GM23338 (cell line): Measurements from ENCODE around the gene SERPINE2. TPM values are rescaled to one million over a fixed set of nuclear protein-coding genes. Genes with fewer than 3 reads are reported as not detected.

ENCODE experiments used
- ATAC-seq: fragments of 200-7000 bp; cut with Tn5 transposase; 3 replicates; pipeline ENCODE4 v1.9.1; 2020
- DNase-seq: peaks from one replicate; pipeline ENCODE4 v3.0.0-alpha.2; 2015; ENCODE audit warnings: low spot score
- H2AFZ ChIP-seq: fragments of 200-600 bp; sonication (generic); 2 replicates; pipeline ENCODE4 v1.8.0; 2016; ENCODE audit warnings: antibody characterized with exemption, mild to moderate bottlenecking, moderate library complexity
- H3F3A ChIP-seq: fragments of 200-600 bp; sonication (generic); replicated peaks from 2 replicates; pipeline ENCODE4 v1.8.0; 2017; ENCODE audit warnings: antibody characterized with exemption, mixed run types, low read depth
- H3K27ac ChIP-seq: fragments of 200-600 bp; sonication (generic); 2 replicates; pipeline ENCODE4 v1.6.1; 2016; ENCODE audit warnings: low read depth
- H3K27me3 ChIP-seq: fragments of 200-600 bp; sonication (generic); 2 replicates; pipeline ENCODE4 v1.8.0; 2016; ENCODE audit warnings: mild to moderate bottlenecking, mixed run types, moderate library complexity; ENCODE audit not compliant: insufficient read depth
- H3K36me3 ChIP-seq: fragments of 200-600 bp; sonication (generic); 2 replicates; pipeline ENCODE4 v1.8.0; 2016; ENCODE audit warnings: mild to moderate bottlenecking; ENCODE audit not compliant: insufficient read depth
- H3K4me1 ChIP-seq: fragments of 200-600 bp; sonication (generic); 2 replicates; pipeline ENCODE4 v1.8.0; 2016; ENCODE audit warnings: mild to moderate bottlenecking, moderate library complexity; ENCODE audit not compliant: insufficient read depth
- H3K4me2 ChIP-seq: fragments of 200-600 bp; sonication (generic); 2 replicates; pipeline ENCODE4 v1.7.1; 2017; ENCODE audit warnings: mixed run types
- H3K4me3 ChIP-seq: fragments of 200-600 bp; sonication (generic); 2 replicates; pipeline ENCODE4 v1.6.1; 2016; ENCODE audit warnings: mixed run types
- H3K79me2 ChIP-seq: fragments of 200-600 bp; sonication (generic); replicated peaks from 2 replicates; pipeline ENCODE4 v1.8.0; 2017; ENCODE audit warnings: mild to moderate bottlenecking; ENCODE audit not compliant: insufficient read depth
- H3K9me2 ChIP-seq: fragments of 200-600 bp; sonication (generic); 2 replicates; pipeline ENCODE4 v1.8.0; 2017; ENCODE audit not compliant: insufficient read depth
- H4K20me1 ChIP-seq: fragments of 200-600 bp; sonication (generic); replicated peaks from 2 replicates; pipeline ENCODE4 v1.8.0; 2017; ENCODE audit warnings: mild to moderate bottlenecking; ENCODE audit not compliant: insufficient read depth
- H3K27ac Mint-ChIP-seq: 2 replicates; pipeline ENCODE4 v1.8.0; 2020; ENCODE audit warnings: inconsistent platforms, mild to moderate bottlenecking, moderate library complexity, mixed read lengths
- H3K27me3 Mint-ChIP-seq: 3 replicates; pipeline ENCODE4 v1.8.0; 2022; ENCODE audit warnings: low read depth, mild to moderate bottlenecking, moderate library complexity, mixed read lengths, inconsistent platforms; ENCODE audit not compliant: insufficient read depth, poor library complexity
- H3K36me3 Mint-ChIP-seq: 3 replicates; pipeline ENCODE4 v1.8.0; 2021; ENCODE audit warnings: low read depth, mild to moderate bottlenecking, inconsistent platforms, moderate library complexity, mixed read lengths
- H3K4me1 Mint-ChIP-seq: 3 replicates; pipeline ENCODE4 v1.8.0; 2020; ENCODE audit warnings: mild to moderate bottlenecking, inconsistent platforms, mixed read lengths
- H3K4me3 Mint-ChIP-seq: 3 replicates; pipeline ENCODE4 v1.8.0; 2021; ENCODE audit warnings: moderate library complexity, mild to moderate bottlenecking, inconsistent platforms, mixed read lengths
- H3K9me3 Mint-ChIP-seq: 3 replicates; pipeline ENCODE4 v1.8.0; 2020; ENCODE audit warnings: moderate library complexity, mild to moderate bottlenecking, inconsistent platforms, mixed read lengths
- CREB1 ChIP-seq: fragments of 250-450 bp; sonication (Bioruptor Pico); IDR thresholded peaks from 2 replicates; pipeline ENCODE4 v1.5.0; 2020; ENCODE audit warnings: low read depth, mild to moderate bottlenecking, moderate library complexity
- ETS1 ChIP-seq: IDR thresholded peaks from 2 replicates; pipeline ENCODE4 v1.6.1; 2016; ENCODE audit warnings: antibody characterized with exemption
- EZH2 ChIP-seq: fragments of 200-600 bp; sonication (generic); IDR thresholded peaks from one replicate; pipeline ENCODE4 v1.8.0; 2017; ENCODE audit warnings: antibody characterized with exemption, mild to moderate bottlenecking, low read depth; ENCODE audit not compliant: unreplicated experiment
- JUNB ChIP-seq: IDR thresholded peaks from one replicate; pipeline ENCODE4 v1.6.1; 2016; ENCODE audit warnings: antibody characterized with exemption; ENCODE audit not compliant: unreplicated experiment
- NANOG ChIP-seq: IDR thresholded peaks from 2 replicates; pipeline ENCODE4 v1.6.1; 2016; ENCODE audit warnings: antibody characterized with exemption, borderline replicate concordance
- POLR2AphosphoS5 ChIP-seq: IDR thresholded peaks from 2 replicates; pipeline ENCODE4 v1.6.1; 2016; ENCODE audit warnings: antibody characterized with exemption, low read depth
- ZNF114 ChIP-seq: fragments of 250-450 bp; sonication (Bioruptor Pico); IDR thresholded peaks from 2 replicates; pipeline ENCODE4 v1.5.0; 2020; ENCODE audit warnings: mild to moderate bottlenecking, moderate library complexity
- ZNF331 ChIP-seq: fragments of 250-450 bp; sonication (Bioruptor Pico); IDR thresholded peaks from 2 replicates; pipeline ENCODE4 v1.5.0; 2020; ENCODE audit warnings: low read depth, mild to moderate bottlenecking, moderate library complexity
- polyA plus RNA-seq: library from polyadenylated mRNA; unstranded; fragments of >200 nt; fragmentation: Nextera tagmentation; extraction: Ambion mirVana; gene quantifications from 2 replicates; pipeline ENCODE4 v1.2.1, GENCODE V29; 2016
- total RNA-seq: library from RNA; depleted of rRNA; stranded (reverse); fragments of >200 nt; shearing (Covaris generic); gene quantifications from 2 replicates; pipeline ENCODE4 v1.2.3, GENCODE V29; 2014
- TF ChIP-seq, protein P1 (sequence below), 2 experiments: fragments of 200-600 bp in 1 of 2; sonication (generic) in 1 of 2; conservative IDR thresholded peaks; 2 replicates each; pipeline versions ENCODE4 v1.5.1 to v1.6.1; 2016 to 2017; ENCODE audit warnings: antibody characterized with exemption in 2 of 2, low read depth in 2 of 2, mild to moderate bottlenecking in 2 of 2, moderate library complexity in 1 of 2
- TF ChIP-seq, protein P2 (sequence below): IDR thresholded peaks from one replicate; pipeline ENCODE4 v1.6.1; 2018; ENCODE audit warnings: antibody characterized with exemption; ENCODE audit not compliant: unreplicated experiment

Gene SERPINE2
- total and polyA plus RNA-seq, 2 experiments from 2014 or later = 38.6 to 44.2 TPM

DNA sequence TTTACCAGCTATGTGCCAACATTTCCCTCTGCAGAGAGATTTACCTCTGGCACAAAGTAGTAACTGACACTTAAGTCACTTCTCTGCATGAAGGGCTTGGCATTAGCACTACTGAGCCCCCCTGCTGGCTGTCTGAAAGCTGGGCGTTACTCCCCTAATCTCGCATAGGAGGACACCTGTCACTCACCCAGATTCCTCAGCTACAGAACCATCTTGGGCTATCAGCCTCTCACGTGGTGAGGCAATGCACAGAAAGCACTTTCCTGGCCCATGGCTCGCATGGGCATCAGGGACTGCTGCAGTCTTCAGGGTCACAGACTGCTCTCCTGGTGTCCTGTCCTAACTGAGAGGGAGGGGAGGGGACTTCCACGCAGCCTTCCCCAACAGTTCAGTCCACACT is 12.0 kb downstream of the SERPINE2 start:
- peaks cover 54% of the 10 kb centered on the region for H3K79me2 ChIP-seq
- H3K27me3 Mint-ChIP-seq = peaks cover 5% of the 10 kb centered on the region
- peaks cover 58% of the 10 kb centered on the region for H3K4me1 ChIP-seq
- peaks cover 6% of the 10 kb centered on the region for H3K36me3 Mint-ChIP-seq
- H3K4me1 Mint-ChIP-seq = peaks cover 57% of the 10 kb centered on the region
- H2AFZ ChIP-seq = no peak overlapping the region
- ATAC-seq (peak; percentile 92), DNase-seq (peak; percentile 94)
- no peaks in the 10 kb centered on the region; the same call in 2 of the 3 replicates for H3K9me3 Mint-ChIP-seq
- H3K9me2 ChIP-seq = no peaks in the 10 kb centered on the region
- no peaks in the 10 kb centered on the region for H3F3A ChIP-seq
- no peak overlapping the region for H3K27ac Mint-ChIP-seq
- peak overlapping the region; percentile 55 for H3K4me2 ChIP-seq
- H3K4me3 ChIP-seq = no peak overlapping the region
- TF ChIP-seq ZNF114 (no peak), NANOG (peak; percentile 95), JUNB (no peak)
- peaks cover 9% of the 10 kb centered on the region for H4K20me1 ChIP-seq
- no peaks in the 10 kb centered on the region for H3K36me3 ChIP-seq
- H3K27me3 ChIP-seq = peaks cover 7% of the 10 kb centered on the region; the same call in 1 of the 2 replicates
- no peak overlapping the region for H3K4me3 Mint-ChIP-seq
- H3K27ac ChIP-seq = no peak overlapping the region

DNA sequence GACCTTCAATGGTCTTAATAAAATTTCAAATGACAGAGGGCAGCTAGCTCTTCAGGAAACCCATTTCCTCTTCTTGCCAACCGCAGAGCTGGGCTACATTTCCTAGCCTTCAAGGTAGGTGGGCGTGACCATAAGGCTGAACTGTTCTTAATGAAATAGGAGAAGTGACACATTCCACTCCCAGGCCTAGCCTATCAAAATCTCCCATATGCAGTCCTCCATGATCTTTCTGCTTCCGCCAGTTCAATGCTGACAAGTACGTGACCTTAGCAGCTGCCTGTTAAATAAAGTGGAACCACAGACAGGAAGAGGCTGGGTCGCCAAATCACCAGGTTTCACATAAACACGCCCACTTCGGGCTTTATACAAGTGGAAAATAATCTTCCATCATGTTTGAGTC is 13.2 kb downstream of the SERPINE2 start:
- DNase-seq (peak; percentile 64), ATAC-seq (peak; percentile 41)
- no peak overlapping the region for H2AFZ ChIP-seq
- H3K9me3 Mint-ChIP-seq = no peaks in the 10 kb centered on the region
- peaks cover 5% of the 10 kb centered on the region for H3K27me3 Mint-ChIP-seq
- H3K4me3 ChIP-seq = no peak overlapping the region
- H3K4me1 Mint-ChIP-seq = peaks cover 53% of the 10 kb centered on the region
- TF ChIP-seq, protein P1, sequence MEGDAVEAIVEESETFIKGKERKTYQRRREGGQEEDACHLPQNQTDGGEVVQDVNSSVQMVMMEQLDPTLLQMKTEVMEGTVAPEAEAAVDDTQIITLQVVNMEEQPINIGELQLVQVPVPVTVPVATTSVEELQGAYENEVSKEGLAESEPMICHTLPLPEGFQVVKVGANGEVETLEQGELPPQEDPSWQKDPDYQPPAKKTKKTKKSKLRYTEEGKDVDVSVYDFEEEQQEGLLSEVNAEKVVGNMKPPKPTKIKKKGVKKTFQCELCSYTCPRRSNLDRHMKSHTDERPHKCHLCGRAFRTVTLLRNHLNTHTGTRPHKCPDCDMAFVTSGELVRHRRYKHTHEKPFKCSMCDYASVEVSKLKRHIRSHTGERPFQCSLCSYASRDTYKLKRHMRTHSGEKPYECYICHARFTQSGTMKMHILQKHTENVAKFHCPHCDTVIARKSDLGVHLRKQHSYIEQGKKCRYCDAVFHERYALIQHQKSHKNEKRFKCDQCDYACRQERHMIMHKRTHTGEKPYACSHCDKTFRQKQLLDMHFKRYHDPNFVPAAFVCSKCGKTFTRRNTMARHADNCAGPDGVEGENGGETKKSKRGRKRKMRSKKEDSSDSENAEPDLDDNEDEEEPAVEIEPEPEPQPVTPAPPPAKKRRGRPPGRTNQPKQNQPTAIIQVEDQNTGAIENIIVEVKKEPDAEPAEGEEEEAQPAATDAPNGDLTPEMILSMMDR (conservative IDR thresholded peaks at IDR 0.05; ENCODE audit: low read depth in 2 of 2) = no peak
- TF ChIP-seq NANOG (no peak), EZH2 (no peak), POLR2AphosphoS5 (no peak), ZNF331 (CRISPR knock-in tag) (no peak), CREB1 (CRISPR knock-in tag) (no peak), ETS1 (no peak)
- TF ChIP-seq, protein P2, sequence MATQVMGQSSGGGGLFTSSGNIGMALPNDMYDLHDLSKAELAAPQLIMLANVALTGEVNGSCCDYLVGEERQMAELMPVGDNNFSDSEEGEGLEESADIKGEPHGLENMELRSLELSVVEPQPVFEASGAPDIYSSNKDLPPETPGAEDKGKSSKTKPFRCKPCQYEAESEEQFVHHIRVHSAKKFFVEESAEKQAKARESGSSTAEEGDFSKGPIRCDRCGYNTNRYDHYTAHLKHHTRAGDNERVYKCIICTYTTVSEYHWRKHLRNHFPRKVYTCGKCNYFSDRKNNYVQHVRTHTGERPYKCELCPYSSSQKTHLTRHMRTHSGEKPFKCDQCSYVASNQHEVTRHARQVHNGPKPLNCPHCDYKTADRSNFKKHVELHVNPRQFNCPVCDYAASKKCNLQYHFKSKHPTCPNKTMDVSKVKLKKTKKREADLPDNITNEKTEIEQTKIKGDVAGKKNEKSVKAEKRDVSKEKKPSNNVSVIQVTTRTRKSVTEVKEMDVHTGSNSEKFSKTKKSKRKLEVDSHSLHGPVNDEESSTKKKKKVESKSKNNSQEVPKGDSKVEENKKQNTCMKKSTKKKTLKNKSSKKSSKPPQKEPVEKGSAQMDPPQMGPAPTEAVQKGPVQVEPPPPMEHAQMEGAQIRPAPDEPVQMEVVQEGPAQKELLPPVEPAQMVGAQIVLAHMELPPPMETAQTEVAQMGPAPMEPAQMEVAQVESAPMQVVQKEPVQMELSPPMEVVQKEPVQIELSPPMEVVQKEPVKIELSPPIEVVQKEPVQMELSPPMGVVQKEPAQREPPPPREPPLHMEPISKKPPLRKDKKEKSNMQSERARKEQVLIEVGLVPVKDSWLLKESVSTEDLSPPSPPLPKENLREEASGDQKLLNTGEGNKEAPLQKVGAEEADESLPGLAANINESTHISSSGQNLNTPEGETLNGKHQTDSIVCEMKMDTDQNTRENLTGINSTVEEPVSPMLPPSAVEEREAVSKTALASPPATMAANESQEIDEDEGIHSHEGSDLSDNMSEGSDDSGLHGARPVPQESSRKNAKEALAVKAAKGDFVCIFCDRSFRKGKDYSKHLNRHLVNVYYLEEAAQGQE = no peak
- no peak overlapping the region for H3K27ac ChIP-seq
- peaks cover 7% of the 10 kb centered on the region; the same call in 1 of the 2 replicates for H3K27me3 ChIP-seq
- no peak overlapping the region for H3K4me3 Mint-ChIP-seq
- H3F3A ChIP-seq = no peaks in the 10 kb centered on the region
- no peaks in the 10 kb centered on the region for H3K9me2 ChIP-seq
- H3K4me1 ChIP-seq = peaks cover 54% of the 10 kb centered on the region
- peaks cover 54% of the 10 kb centered on the region for H3K79me2 ChIP-seq
- H3K36me3 ChIP-seq = no peaks in the 10 kb centered on the region
- H4K20me1 ChIP-seq = peaks cover 9% of the 10 kb centered on the region
- no peaks in the 10 kb centered on the region; the same call in 1 of the 3 replicates for H3K36me3 Mint-ChIP-seq
- peak overlapping the region; percentile 55 for H3K4me2 ChIP-seq
- H3K27ac Mint-ChIP-seq = no peak overlapping the region
